Calu3 (cell line): Measurements from ENCODE around the gene MAS1. TPM values are rescaled to one million over a fixed set of nuclear protein-coding genes. Genes with fewer than 3 reads are reported as not detected.

ENCODE experiments used
- BruUV-seq: library from RNA; stranded (reverse); fragments of 400-500 nt; replicated peaks from 2 replicates; lab custom pipeline; 2021; lab: Mats Ljungman, UMichigan
- CTCF ChIA-PET: fragments of 300-600 bp; sonication (Branson Sonifier 250); formaldehyde crosslinking; loops from one replicate; lab custom pipeline; 2022; ENCODE audit warnings: antibody characterized with exemption; lab: Charles Lee
- DNase-seq: peaks from one replicate; pipeline ENCODE4 v3.0.0; 2022
- H3K27ac Mint-ChIP-seq: one replicate; pipeline ENCODE4 v1.8.0; 2022; ENCODE audit warnings: mixed read lengths; ENCODE audit not compliant: unreplicated experiment
- H3K27me3 Mint-ChIP-seq: one replicate; pipeline ENCODE4 v1.8.0; 2022; ENCODE audit warnings: mixed read lengths; ENCODE audit not compliant: unreplicated experiment
- H3K36me3 Mint-ChIP-seq: one replicate; pipeline ENCODE4 v1.8.0; 2022; ENCODE audit warnings: mild to moderate bottlenecking, moderate library complexity, mixed read lengths; ENCODE audit not compliant: insufficient read depth, unreplicated experiment
- H3K4me1 Mint-ChIP-seq: one replicate; pipeline ENCODE4 v1.8.0; 2022; ENCODE audit warnings: mild to moderate bottlenecking, low read depth, mixed read lengths; ENCODE audit not compliant: unreplicated experiment
- H3K4me3 Mint-ChIP-seq: one replicate; pipeline ENCODE4 v1.8.0; 2022; ENCODE audit warnings: mild to moderate bottlenecking, low read depth, moderate library complexity, mixed read lengths; ENCODE audit not compliant: unreplicated experiment
- H3K9me3 Mint-ChIP-seq: one replicate; pipeline ENCODE4 v1.8.0; 2022; ENCODE audit warnings: low read depth, mixed read lengths; ENCODE audit not compliant: unreplicated experiment
- intact Hi-C: fragments of 100-400 bp; cut with micrococcal nuclease; formaldehyde crosslinking; loops from one replicate; pipeline ENCODE4 v1.10.0; 2022; ENCODE audit not compliant: unreplicated experiment
- total RNA-seq: library from RNA; stranded (reverse); gene quantifications from 2 replicates; pipeline ENCODE4 v1.2.3, GENCODE V29; 2022
- TF ChIP-seq, protein P1 (sequence below): fragments of 200-600 bp; IDR thresholded peaks from one replicate; pipeline ENCODE4 v1.8.0; 2022; ENCODE audit warnings: antibody characterized with exemption; ENCODE audit not compliant: unreplicated experiment

The MAS1 gene
- total RNA-seq, 1 experiment from 2014 or later = not detected

DNA sequence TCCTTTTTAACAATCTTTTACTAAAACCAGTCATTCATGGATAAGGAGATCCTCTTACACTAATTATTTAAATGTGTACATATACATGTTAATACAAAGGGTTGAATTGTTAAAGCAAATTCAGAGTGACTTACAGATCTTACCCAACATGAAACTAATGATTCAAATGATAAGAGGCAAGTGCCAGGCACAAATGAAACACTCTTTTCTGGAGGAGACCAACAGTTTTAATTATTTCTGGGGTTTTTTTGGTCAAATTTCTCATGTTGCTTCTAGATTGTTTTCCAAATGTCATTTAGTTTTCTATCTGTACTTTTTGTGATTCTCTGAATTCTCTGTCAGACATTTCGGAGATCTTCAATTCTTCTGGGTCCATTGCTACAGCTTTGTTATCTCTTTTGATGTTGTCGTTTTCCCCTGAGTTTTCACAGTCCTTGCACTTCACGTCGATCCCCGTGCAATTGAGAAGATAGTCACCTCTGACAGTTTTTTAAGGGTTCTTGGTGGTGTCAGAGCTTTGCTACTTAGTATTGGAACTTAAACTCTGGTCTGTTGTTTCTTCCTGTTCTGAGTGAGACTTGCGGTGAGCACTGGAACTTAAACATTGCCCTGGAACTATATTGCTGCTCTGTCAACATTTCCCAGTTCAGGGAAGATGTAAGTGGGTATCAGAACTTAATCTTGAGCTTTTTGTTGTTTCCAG is 23.2 kb downstream of the MAS1 start:
- peaks cover 66% of the 10 kb centered on the region for H3K27me3 Mint-ChIP-seq
- DNase-seq = no peak
- intact Hi-C loops = no loop called here

GRCh38 chr6:159914565-159914923 is 23.8 kb downstream of the MAS1 start:
- BruUV-seq = no TSS peak
- Mint-ChIP-seq H3K27me3 (peaks cover 66% of the 10 kb centered on the region), H3K27ac (no peak overlapping the region), H3K4me3 (no peak overlapping the region), H3K36me3 (no peaks in the 10 kb centered on the region), H3K9me3 (peaks cover 3% of the 10 kb centered on the region), H3K4me1 (no peaks in the 10 kb centered on the region)
- no peak for DNase-seq
- intact Hi-C loops = no loop called here
- CTCF ChIA-PET = no interaction called here
- TF ChIP-seq, protein P1, sequence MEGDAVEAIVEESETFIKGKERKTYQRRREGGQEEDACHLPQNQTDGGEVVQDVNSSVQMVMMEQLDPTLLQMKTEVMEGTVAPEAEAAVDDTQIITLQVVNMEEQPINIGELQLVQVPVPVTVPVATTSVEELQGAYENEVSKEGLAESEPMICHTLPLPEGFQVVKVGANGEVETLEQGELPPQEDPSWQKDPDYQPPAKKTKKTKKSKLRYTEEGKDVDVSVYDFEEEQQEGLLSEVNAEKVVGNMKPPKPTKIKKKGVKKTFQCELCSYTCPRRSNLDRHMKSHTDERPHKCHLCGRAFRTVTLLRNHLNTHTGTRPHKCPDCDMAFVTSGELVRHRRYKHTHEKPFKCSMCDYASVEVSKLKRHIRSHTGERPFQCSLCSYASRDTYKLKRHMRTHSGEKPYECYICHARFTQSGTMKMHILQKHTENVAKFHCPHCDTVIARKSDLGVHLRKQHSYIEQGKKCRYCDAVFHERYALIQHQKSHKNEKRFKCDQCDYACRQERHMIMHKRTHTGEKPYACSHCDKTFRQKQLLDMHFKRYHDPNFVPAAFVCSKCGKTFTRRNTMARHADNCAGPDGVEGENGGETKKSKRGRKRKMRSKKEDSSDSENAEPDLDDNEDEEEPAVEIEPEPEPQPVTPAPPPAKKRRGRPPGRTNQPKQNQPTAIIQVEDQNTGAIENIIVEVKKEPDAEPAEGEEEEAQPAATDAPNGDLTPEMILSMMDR = no peak

More for the DNA sequence above, 23.2 kb downstream of the MAS1 start:
- H3K4me3 Mint-ChIP-seq = no peak overlapping the region
- peaks cover 3% of the 10 kb centered on the region for H3K9me3 Mint-ChIP-seq
- no peaks in the 10 kb centered on the region for H3K36me3 Mint-ChIP-seq
- TF ChIP-seq, protein P1 = no peak
- BruUV-seq = no TSS peak
- CTCF ChIA-PET = no interaction called here
- no peaks in the 10 kb centered on the region for H3K4me1 Mint-ChIP-seq
- H3K27ac Mint-ChIP-seq = no peak overlapping the region

DNA sequence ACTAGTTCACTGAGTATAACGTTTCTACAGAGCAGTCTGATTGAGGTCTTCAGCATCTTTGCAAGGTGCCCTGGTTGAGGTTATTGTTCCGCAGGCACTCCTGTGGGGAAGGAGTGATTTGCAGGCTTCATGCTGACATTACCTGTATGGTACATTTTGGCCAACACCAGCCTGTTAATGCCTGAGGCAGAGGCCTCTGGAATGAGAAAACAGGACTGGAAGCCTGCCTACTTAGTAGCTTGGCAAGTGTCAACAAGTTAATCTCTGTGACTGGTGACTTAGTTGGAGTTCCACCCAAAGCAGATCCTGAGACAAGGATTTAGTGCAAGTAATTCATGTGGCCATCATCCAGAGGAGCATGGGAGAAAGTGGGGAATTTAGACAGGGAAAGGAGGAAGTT is 24.6 kb downstream of the MAS1 start:
- Mint-ChIP-seq H3K27me3 (peaks cover 66% of the 10 kb centered on the region), H3K36me3 (no peaks in the 10 kb centered on the region), H3K27ac (no peak overlapping the region), H3K9me3 (peaks cover 3% of the 10 kb centered on the region), H3K4me3 (no peak overlapping the region), H3K4me1 (no peaks in the 10 kb centered on the region)
- CTCF ChIA-PET = no interaction called here
- TF ChIP-seq, protein P1 = no peak
- no TSS peak for BruUV-seq
- intact Hi-C loops = no loop called here
- no peak for DNase-seq

GRCh38 chr6:159916237-159916636 is 25.4 kb downstream of the MAS1 start:
- CTCF ChIA-PET = no interaction called here
- no peak for DNase-seq
- BruUV-seq = no TSS peak
- Mint-ChIP-seq H3K27ac (no peak overlapping the region), H3K27me3 (peaks cover 66% of the 10 kb centered on the region), H3K4me1 (no peaks in the 10 kb centered on the region), H3K4me3 (no peak overlapping the region), H3K9me3 (no peaks in the 10 kb centered on the region), H3K36me3 (no peaks in the 10 kb centered on the region)
- intact Hi-C loops = no loop called here
- TF ChIP-seq, protein P1 = no peak
